Fibroblast of mammary gland (primary cell): ENCODE data around the gene UMODL1.

Experiments used
- DNase-seq: peaks from one replicate; pipeline ENCODE4 v3.0.0-alpha.2; 2010; ENCODE audit warnings: low read depth
- H3K4me3 ChIP-seq: 2 replicates; pipeline ENCODE4 v1.5.1; 2011; ENCODE audit warnings: low read depth, mild to moderate bottlenecking, low read length, moderate library complexity; ENCODE audit not compliant: control insufficient read depth
- TF ChIP-seq, protein P1 (sequence below): conservative IDR thresholded peaks from 2 replicates; pipeline ENCODE4 v1.5.1; 2011; ENCODE audit warnings: low read depth, low read length, inconsistent platforms; ENCODE audit not compliant: control insufficient read depth, insufficient read depth

UMODL1 gene

DNA sequence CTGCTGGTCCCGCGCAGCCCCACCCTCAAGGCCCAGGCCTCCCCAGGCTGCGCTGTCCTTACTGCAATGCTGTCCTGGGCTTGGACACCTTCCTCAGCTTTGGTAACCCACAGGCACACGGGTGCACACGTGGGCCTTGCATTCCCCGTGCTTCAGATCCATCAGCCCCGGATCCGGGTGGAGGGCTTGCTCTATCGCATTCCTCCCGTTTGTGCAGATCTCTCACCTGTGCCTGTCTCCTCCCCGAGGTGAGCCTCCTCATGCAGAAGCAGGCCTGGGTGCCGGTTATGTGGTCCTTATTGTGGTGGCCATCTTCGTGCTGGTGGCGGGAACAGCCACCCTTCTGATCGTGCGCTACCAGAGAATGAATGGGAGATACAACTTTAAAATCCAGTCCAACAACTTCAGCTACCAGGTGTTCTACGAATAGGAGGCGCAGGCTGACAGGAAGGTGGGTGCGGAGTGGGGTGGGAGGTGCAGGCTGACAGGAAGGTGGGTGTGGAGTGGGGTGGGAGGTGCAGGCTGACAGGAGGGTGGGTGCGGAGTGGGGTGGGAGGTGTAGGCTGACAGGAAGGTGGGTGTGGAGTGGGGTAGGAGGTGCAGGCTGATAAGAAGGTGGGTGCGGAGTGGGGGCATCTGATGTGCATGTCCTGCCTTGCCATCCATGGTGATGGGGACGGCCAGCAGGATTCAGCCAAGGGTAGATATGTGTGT is 66.2 kb downstream of the UMODL1 start:
- no peak overlapping the region for H3K4me3 ChIP-seq
- TF ChIP-seq, protein P1, sequence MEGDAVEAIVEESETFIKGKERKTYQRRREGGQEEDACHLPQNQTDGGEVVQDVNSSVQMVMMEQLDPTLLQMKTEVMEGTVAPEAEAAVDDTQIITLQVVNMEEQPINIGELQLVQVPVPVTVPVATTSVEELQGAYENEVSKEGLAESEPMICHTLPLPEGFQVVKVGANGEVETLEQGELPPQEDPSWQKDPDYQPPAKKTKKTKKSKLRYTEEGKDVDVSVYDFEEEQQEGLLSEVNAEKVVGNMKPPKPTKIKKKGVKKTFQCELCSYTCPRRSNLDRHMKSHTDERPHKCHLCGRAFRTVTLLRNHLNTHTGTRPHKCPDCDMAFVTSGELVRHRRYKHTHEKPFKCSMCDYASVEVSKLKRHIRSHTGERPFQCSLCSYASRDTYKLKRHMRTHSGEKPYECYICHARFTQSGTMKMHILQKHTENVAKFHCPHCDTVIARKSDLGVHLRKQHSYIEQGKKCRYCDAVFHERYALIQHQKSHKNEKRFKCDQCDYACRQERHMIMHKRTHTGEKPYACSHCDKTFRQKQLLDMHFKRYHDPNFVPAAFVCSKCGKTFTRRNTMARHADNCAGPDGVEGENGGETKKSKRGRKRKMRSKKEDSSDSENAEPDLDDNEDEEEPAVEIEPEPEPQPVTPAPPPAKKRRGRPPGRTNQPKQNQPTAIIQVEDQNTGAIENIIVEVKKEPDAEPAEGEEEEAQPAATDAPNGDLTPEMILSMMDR = no peak
- no peak for DNase-seq

- no peak for DNase-seq
- no peak overlapping the region for H3K4me3 ChIP-seq
- TF ChIP-seq, protein P1 = no peak
These were observed 69.2 kb downstream of the UMODL1 start for GRCh38 chr21:42140196-42140934.

DNA sequence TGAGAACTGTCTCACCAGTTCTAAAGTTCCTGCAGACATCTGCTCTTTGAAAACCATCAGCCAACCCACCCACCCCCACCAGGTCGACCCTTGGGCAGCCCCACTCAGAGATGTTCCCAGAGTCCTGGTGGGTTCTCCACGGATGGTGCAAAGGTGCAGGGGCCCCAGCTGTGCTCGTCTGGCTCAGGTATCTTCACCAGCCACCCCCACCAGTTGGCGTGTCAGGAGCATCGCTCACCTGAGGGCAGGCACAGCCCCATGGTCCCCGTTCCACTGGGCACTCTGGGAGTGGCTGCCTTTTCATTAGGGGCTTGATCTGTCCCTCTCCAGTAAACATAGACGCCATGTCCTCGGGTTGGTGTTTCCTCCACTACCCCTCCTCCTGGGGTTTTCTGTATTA is 70.5 kb downstream of the UMODL1 start:
- TF ChIP-seq, protein P1 = no peak
- no peak for DNase-seq
- no peak overlapping the region for H3K4me3 ChIP-seq

GRCh38 chr21:42142141-42142540 is 71.0 kb downstream of the UMODL1 start:
- no peak overlapping the region for H3K4me3 ChIP-seq
- TF ChIP-seq, protein P1 = no peak
- no peak for DNase-seq

- DNase-seq = no peak
- TF ChIP-seq, protein P1 = no peak
- no peak overlapping the region for H3K4me3 ChIP-seq
These were observed 71.5 kb downstream of the UMODL1 start for GRCh38 chr21:42142627-42143026.

DNA sequence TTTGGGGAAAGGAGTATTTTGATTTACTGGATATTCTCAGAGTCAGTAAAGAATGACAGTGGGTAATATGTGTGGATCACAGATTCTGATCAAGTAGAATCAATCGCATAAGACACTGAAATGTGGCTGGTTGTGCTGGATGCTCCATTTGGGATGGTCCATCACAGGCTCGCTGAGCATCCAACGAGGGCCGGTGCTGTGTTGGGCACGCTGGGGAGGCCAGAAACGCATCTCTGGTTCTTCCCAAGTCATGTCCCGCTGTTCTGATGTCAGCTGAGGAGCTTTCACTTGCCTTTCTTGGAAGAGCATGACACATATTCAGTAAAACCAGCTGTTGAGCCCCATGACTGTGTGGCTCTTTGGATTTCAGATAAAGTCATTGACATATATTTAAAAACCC is 72.0 kb downstream of the UMODL1 start:
- TF ChIP-seq, protein P1 = no peak
- H3K4me3 ChIP-seq = no peak overlapping the region
- no peak for DNase-seq
